Testis (tissue), 2 donors: ENCODE results near the gene GID8.

Experiments
- CTCF ChIP-seq, 3 experiments: fragments of 450-650 bp in 2 of 3; fragments of 200-600 bp in 1 of 3; sonication (generic) in 1 of 3; IDR thresholded peaks; one replicate each; pipeline ENCODE4 v1.5.1; 2016 to 2019; ENCODE audit warnings: antibody characterized with exemption in 3 of 3, mild to moderate bottlenecking in 2 of 3, moderate library complexity in 1 of 3
- POLR2A ChIP-seq: fragments of 450-650 bp; IDR thresholded peaks from one replicate; pipeline ENCODE4 v1.6.1; 2017; ENCODE audit warnings: antibody characterized with exemption, mild to moderate bottlenecking, moderate library complexity

GRCh38 chr20:62913043-62913630 is 24.8 kb upstream of the GID8 start:
- no peak for TF ChIP-seq CTCF (IDR thresholded peaks at IDR 0.05)
- no peak for TF ChIP-seq POLR2A
